ENCODE data around the gene ERLEC1.

DNA sequence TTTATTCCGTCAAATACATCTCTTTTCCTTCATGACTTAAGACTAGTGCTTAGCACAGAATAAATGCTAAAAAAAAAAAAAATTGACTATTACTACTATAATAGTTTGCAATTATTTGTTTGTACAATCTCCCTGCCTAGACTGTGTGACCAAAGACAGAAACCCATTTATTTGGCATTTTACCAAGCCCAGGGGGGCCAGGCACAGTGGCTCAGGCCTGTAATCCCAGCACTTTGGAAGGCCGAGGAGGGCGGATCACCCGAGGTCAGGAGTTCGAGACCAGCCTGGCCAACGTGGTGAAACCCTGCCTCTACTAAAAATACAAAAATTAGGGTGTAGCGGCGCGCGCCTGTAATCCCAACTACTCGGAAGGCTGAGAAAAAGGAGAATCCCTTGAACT is 1.5 kb upstream of the ERLEC1 start:
- TF ChIP-seq, protein P1, sequence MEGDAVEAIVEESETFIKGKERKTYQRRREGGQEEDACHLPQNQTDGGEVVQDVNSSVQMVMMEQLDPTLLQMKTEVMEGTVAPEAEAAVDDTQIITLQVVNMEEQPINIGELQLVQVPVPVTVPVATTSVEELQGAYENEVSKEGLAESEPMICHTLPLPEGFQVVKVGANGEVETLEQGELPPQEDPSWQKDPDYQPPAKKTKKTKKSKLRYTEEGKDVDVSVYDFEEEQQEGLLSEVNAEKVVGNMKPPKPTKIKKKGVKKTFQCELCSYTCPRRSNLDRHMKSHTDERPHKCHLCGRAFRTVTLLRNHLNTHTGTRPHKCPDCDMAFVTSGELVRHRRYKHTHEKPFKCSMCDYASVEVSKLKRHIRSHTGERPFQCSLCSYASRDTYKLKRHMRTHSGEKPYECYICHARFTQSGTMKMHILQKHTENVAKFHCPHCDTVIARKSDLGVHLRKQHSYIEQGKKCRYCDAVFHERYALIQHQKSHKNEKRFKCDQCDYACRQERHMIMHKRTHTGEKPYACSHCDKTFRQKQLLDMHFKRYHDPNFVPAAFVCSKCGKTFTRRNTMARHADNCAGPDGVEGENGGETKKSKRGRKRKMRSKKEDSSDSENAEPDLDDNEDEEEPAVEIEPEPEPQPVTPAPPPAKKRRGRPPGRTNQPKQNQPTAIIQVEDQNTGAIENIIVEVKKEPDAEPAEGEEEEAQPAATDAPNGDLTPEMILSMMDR (IDR thresholded peaks at IDR 0.05; ENCODE audit: low read length) = no peak
- no peak for TF ChIP-seq EZH2 (IDR thresholded peaks at IDR 0.05; ENCODE audit: borderline replicate concordance, low read length)

Data from OCI-LY1 (cell line).